ENCODE measurements around the gene ITPR2. TPM values are rescaled to one million over a fixed set of nuclear protein-coding genes. Genes with fewer than 3 reads are reported as not detected.

ITPR2 gene
- total and polyA plus RNA-seq, 2 of the 13 experiments (the other 11 are each of a cell fraction or from before 2014, with no cell fraction given) = 31.9 to 81.9 TPM

DNA sequence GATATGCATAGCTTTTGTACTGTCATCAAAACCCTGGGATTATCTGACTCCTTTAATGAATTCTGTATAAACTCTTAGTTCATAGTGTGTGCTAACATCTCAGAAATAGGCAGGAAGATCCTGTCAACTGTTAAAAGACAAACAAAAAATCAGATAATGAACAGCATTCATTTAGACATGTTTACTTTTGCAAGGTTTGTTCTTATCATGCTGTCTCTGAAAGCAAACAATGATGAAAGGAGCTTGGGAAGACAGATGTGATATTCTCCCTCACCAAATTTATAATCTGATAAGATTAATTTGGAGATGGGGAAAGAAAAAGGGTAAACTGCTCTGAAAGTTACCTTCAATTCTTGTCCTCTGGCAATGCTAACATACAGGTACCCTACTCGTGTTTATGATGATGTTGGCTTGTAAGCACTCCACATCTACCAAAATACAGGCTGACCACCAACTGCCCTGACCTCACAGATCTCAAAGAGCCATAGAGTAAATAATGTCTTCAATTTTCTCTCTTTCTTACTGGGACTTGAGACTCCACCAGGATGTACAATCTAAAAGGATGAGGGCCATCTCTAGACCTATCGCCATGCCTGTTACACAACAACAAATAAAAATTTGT is 403.8 kb downstream of the ITPR2 start (continued):
- TF ChIP-seq, protein P1, sequence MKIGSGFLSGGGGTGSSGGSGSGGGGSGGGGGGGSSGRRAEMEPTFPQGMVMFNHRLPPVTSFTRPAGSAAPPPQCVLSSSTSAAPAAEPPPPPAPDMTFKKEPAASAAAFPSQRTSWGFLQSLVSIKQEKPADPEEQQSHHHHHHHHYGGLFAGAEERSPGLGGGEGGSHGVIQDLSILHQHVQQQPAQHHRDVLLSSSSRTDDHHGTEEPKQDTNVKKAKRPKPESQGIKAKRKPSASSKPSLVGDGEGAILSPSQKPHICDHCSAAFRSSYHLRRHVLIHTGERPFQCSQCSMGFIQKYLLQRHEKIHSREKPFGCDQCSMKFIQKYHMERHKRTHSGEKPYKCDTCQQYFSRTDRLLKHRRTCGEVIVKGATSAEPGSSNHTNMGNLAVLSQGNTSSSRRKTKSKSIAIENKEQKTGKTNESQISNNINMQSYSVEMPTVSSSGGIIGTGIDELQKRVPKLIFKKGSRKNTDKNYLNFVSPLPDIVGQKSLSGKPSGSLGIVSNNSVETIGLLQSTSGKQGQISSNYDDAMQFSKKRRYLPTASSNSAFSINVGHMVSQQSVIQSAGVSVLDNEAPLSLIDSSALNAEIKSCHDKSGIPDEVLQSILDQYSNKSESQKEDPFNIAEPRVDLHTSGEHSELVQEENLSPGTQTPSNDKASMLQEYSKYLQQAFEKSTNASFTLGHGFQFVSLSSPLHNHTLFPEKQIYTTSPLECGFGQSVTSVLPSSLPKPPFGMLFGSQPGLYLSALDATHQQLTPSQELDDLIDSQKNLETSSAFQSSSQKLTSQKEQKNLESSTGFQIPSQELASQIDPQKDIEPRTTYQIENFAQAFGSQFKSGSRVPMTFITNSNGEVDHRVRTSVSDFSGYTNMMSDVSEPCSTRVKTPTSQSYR (CRISPR knock-in tag; IDR thresholded peaks at IDR 0.05; ENCODE audit: borderline replicate concordance) = no peak
- TF ChIP-seq MEIS2 (CRISPR knock-in tag; IDR thresholded peaks at IDR 0.05) (peak; percentile 37; the same call in 1 of the 2 replicates), BCL6 (CRISPR knock-in tag; IDR thresholded peaks at IDR 0.05) (peak; percentile 69), KDM1A (CRISPR knock-in tag; IDR thresholded peaks at IDR 0.05) (no peak), CCDC6 (CRISPR knock-in tag; IDR thresholded peaks at IDR 0.05) (no peak), SMAD3 (CRISPR knock-in tag; IDR thresholded peaks at IDR 0.05) (0 out of 2 replicates have a peak, but pooled peaks have one; percentile 28), ZSCAN5A (CRISPR knock-in tag; IDR thresholded peaks at IDR 0.05; ENCODE audit: borderline replicate concordance) (peak; percentile 44; the same call in 1 of the 2 replicates), NR2F6 (IDR thresholded peaks at IDR 0.05) (peak; percentile 74), NR2F6 (CRISPR knock-in tag; IDR thresholded peaks at IDR 0.05) (peak; percentile 48), CREB1 (IDR thresholded peaks at IDR 0.05) (no peak), CREB1 (CRISPR knock-in tag; IDR thresholded peaks at IDR 0.05) (peak; percentile 44; the same call in 1 of the 2 replicates), ARID5B (CRISPR knock-in tag; IDR thresholded peaks at IDR 0.05) (peak; percentile 95), ZNF792 (CRISPR knock-in tag; IDR thresholded peaks at IDR 0.05) (no peak)
- TF ChIP-seq, protein P2, sequence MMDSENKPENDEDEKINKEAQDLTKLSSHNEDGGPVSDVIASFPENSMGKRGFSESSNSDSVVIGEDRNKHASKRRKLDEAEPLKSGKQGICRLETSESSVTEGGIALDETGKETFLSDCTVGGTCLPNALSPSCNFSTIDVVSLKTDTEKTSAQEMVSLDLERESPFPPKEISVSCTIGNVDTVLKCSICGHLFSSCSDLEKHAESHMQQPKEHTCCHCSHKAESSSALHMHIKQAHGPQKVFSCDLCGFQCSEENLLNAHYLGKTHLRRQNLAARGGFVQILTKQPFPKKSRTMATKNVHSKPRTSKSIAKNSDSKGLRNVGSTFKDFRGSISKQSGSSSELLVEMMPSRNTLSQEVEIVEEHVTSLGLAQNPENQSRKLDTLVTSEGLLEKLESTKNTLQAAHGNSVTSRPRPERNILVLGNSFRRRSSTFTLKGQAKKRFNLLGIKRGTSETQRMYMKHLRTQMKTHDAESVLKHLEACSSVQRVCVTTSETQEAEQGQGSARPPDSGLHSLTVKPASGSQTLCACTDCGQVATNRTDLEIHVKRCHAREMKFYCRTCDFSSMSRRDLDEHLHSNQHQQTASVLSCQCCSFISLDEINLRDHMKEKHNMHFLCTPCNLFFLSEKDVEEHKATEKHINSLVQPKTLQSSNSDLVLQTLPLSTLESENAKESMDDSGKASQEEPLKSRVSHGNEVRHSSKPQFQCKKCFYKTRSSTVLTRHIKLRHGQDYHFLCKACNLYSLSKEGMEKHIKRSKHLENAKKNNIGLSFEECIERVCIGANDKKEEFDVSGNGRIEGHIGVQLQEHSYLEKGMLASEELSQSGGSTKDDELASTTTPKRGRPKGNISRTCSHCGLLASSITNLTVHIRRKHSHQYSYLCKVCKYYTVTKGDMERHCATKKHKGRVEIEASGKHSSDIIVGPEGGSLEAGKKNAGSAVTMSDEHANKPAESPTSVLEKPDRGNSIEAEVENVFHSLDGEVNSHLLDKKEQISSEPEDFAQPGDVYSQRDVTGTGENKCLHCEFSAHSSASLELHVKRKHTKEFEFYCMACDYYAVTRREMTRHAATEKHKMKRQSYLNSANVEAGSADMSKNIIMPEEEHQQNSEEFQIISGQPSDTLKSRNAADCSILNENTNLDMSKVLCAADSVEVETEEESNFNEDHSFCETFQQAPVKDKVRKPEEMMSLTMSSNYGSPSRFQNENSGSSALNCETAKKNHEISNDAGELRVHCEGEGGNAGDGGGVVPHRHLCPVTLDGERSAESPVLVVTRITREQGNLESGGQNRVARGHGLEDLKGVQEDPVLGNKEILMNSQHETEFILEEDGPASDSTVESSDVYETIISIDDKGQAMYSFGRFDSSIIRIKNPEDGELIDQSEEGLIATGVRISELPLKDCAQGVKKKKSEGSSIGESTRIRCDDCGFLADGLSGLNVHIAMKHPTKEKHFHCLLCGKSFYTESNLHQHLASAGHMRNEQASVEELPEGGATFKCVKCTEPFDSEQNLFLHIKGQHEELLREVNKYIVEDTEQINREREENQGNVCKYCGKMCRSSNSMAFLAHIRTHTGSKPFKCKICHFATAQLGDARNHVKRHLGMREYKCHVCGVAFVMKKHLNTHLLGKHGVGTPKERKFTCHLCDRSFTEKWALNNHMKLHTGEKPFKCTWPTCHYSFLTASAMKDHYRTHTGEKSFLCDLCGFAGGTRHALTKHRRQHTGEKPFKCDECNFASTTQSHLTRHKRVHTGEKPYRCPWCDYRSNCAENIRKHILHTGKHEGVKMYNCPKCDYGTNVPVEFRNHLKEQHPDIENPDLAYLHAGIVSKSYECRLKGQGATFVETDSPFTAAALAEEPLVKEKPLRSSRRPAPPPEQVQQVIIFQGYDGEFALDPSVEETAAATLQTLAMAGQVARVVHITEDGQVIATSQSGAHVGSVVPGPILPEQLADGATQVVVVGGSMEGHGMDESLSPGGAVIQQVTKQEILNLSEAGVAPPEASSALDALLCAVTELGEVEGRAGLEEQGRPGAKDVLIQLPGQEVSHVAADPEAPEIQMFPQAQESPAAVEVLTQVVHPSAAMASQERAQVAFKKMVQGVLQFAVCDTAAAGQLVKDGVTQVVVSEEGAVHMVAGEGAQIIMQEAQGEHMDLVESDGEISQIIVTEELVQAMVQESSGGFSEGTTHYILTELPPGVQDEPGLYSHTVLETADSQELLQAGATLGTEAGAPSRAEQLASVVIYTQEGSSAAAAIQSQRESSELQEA (CRISPR knock-in tag; IDR thresholded peaks at IDR 0.05; ENCODE audit: not compliant biosample characterization) = no peak
